CD4-positive, alpha-beta T cell treated with Interleukin-4 for 4 hours (primary cell): ENCODE data around the gene MMP24OS.
A peak's percentile ranks its signal among the peaks of the same experiment; 100 is the strongest.

Source experiments
- DNase-seq: peaks from one replicate; pipeline ENCODE4 v3.0.0-alpha.2; 2020

Gene MMP24OS

GRCh38 chr20:35290186-35290886 is 12.4 kb upstream of the MMP24OS start:
- DNase-seq = no peak

- DNase-seq = no peak
These were observed 10.6 kb upstream of the MMP24OS start for GRCh38 chr20:35288325-35289060.

GRCh38 chr20:35287509-35288324 is 9.8 kb upstream of the MMP24OS start:
- no peak for DNase-seq

GRCh38 chr20:35286899-35287508 is 9.1 kb upstream of the MMP24OS start:
- DNase-seq = no peak

- DNase-seq = no peak
These were observed 8.4 kb upstream of the MMP24OS start for GRCh38 chr20:35286077-35286898.

- DNase-seq = no peak
These were observed 7.8 kb upstream of the MMP24OS start for GRCh38 chr20:35285806-35286076.

GRCh38 chr20:35284992-35285805 is 7.3 kb upstream of the MMP24OS start:
- no peak for DNase-seq

- peak; percentile 83 for DNase-seq
These were observed 6.5 kb upstream of the MMP24OS start, which contains the start of gene EIF6 for GRCh38 chr20:35284267-35284991. TSS of gene EIF6 (minus strand) at chr20:35284772. CDS start at chr20:35284487, 285 bp downstream.

GRCh38 chr20:35283441-35284266 is 5.7 kb upstream of the MMP24OS start:
- DNase-seq = no peak

GRCh38 chr20:35281506-35282101 is 3.7 kb upstream of the MMP24OS start:
- no peak for DNase-seq

GRCh38 chr20:35280523-35280922 is 2.6 kb upstream of the MMP24OS start:
- no peak for DNase-seq

GRCh38 chr20:35279533-35280174 is 1.7 kb upstream of the MMP24OS start:
- no peak for DNase-seq

GRCh38 chr20:35279040-35279439 is 1.1 kb upstream of the MMP24OS start:
- DNase-seq = no peak

GRCh38 chr20:35277127-35277526 is 795 bp downstream of the MMP24OS start:
- DNase-seq = no peak

GRCh38 chr20:35276408-35276807 is 1.5 kb downstream of the MMP24OS start:
- DNase-seq = no peak

GRCh38 chr20:35275741-35276251 is 2.1 kb downstream of the MMP24OS start:
- DNase-seq = no peak

GRCh38 chr20:35274172-35275092 is 3.5 kb downstream of the MMP24OS start:
- DNase-seq = no peak
